ENCODE data around the gene PAAF1.
"Not testable (repeated sequence)": the region's sequence is repeated elsewhere in the genome, so short reads cannot be mapped to it uniquely, and the experiment has no call there.

The PAAF1 gene

GRCh38 chr11:73912026-73912425, 35.2 kb downstream of the PAAF1 start:
- no peak for TF ChIP-seq ZNF274 (IDR thresholded peaks at IDR 0.05; ENCODE audit: low read depth, low read length)

GRCh38 chr11:73913472-73913871, 36.7 kb downstream of the PAAF1 start:
- no peak for TF ChIP-seq ZNF274 (IDR thresholded peaks at IDR 0.05; ENCODE audit: low read depth, low read length)
- H3K4me3 ChIP-seq (ENCODE audit: low read length) = no peak overlapping the region

More at GRCh38 chr11:73912026-73912425, 35.2 kb downstream of the PAAF1 start:
- no peak overlapping the region for H3K4me3 ChIP-seq (ENCODE audit: low read length)

GRCh38 chr11:73914284-73914683, 37.5 kb downstream of the PAAF1 start:
- TF ChIP-seq ZNF274 (IDR thresholded peaks at IDR 0.05; ENCODE audit: low read depth, low read length) = no peak
- no peak overlapping the region for H3K4me3 ChIP-seq (ENCODE audit: low read length)

- no peak overlapping the region for H3K4me3 ChIP-seq (ENCODE audit: low read length)
- no peak for TF ChIP-seq ZNF274 (IDR thresholded peaks at IDR 0.05; ENCODE audit: low read depth, low read length)
Measured at GRCh38 chr11:73916435-73916834, 39.6 kb downstream of the PAAF1 start.

- H3K4me3 ChIP-seq (ENCODE audit: low read length) = no peak overlapping the region
- no peak for TF ChIP-seq ZNF274 (IDR thresholded peaks at IDR 0.05; ENCODE audit: low read depth, low read length)
Measured at GRCh38 chr11:73921180-73921579, 44.4 kb downstream of the PAAF1 start.

- no peak for TF ChIP-seq ZNF274 (IDR thresholded peaks at IDR 0.05; ENCODE audit: low read depth, low read length)
- H3K4me3 ChIP-seq (ENCODE audit: low read length) = no peak overlapping the region
Measured at GRCh38 chr11:73929388-73929787, 52.6 kb downstream of the PAAF1 start.

GRCh38 chr11:73931039-73931645, 54.3 kb downstream of the PAAF1 start:
- TF ChIP-seq ZNF274 (IDR thresholded peaks at IDR 0.05; ENCODE audit: low read depth, low read length) = no peak

GRCh38 chr11:73931951-73932350, 55.2 kb downstream of the PAAF1 start:
- H3K4me3 ChIP-seq (ENCODE audit: low read length) = no peak overlapping the region
- no peak for TF ChIP-seq ZNF274 (IDR thresholded peaks at IDR 0.05; ENCODE audit: low read depth, low read length)

More at GRCh38 chr11:73931039-73931645, 54.3 kb downstream of the PAAF1 start:
- no peak overlapping the region for H3K4me3 ChIP-seq (ENCODE audit: low read length)

GRCh38 chr11:73932781-73933180, 56.0 kb downstream of the PAAF1 start:
- no peak for TF ChIP-seq ZNF274 (IDR thresholded peaks at IDR 0.05; ENCODE audit: low read depth, low read length)
- H3K4me3 ChIP-seq (ENCODE audit: low read length) = no peak overlapping the region

- not testable (repeated sequence) for H3K4me3 ChIP-seq (ENCODE audit: low read length)
Measured at GRCh38 chr11:73936047-73936446, 59.2 kb downstream of the PAAF1 start.

GRCh38 chr11:73939096-73939495, 62.3 kb downstream of the PAAF1 start:
- no peak overlapping the region for H3K4me3 ChIP-seq (ENCODE audit: low read length)
- TF ChIP-seq ZNF274 (IDR thresholded peaks at IDR 0.05; ENCODE audit: low read depth, low read length) = no peak

- no peak for TF ChIP-seq ZNF274 (IDR thresholded peaks at IDR 0.05; ENCODE audit: low read depth, low read length)
- no peak overlapping the region for H3K4me3 ChIP-seq (ENCODE audit: low read length)
Measured at GRCh38 chr11:73940801-73941570, 64.2 kb downstream of the PAAF1 start.

- no peak overlapping the region for H3K4me3 ChIP-seq (ENCODE audit: low read length)
- no peak for TF ChIP-seq ZNF274 (IDR thresholded peaks at IDR 0.05; ENCODE audit: low read depth, low read length)
Measured at GRCh38 chr11:73942010-73942409, 65.2 kb downstream of the PAAF1 start.

GRCh38 chr11:73944085-73944484, 67.3 kb downstream of the PAAF1 start:
- TF ChIP-seq ZNF274 (IDR thresholded peaks at IDR 0.05; ENCODE audit: low read depth, low read length) = no peak

GRCh38 chr11:73944901-73945300, 68.1 kb downstream of the PAAF1 start:
- TF ChIP-seq ZNF274 (IDR thresholded peaks at IDR 0.05; ENCODE audit: low read depth, low read length) = no peak
- no peak overlapping the region for H3K4me3 ChIP-seq (ENCODE audit: low read length)

More at GRCh38 chr11:73944085-73944484, 67.3 kb downstream of the PAAF1 start:
- no peak overlapping the region for H3K4me3 ChIP-seq (ENCODE audit: low read length)
